Sciatic nerve (tissue), 2 donors: Measurements from ENCODE around the gene ALX4. TPM values are rescaled to one million over a fixed set of nuclear protein-coding genes. Genes with fewer than 3 reads are reported as not detected.

Source experiments
- ATAC-seq: fragments of 200-7000 bp; cut with Tn5 transposase; one replicate; pipeline ENCODE4 v1.9.1; 2020; ENCODE audit warnings: mild to moderate bottlenecking, moderate library complexity
- DNase-seq: peaks from one replicate; pipeline ENCODE4 v3.0.0-alpha.2; 2020; ENCODE audit warnings: low spot score
- intact Hi-C: fragments of 100-400 bp; cut with DNase I; formaldehyde crosslinking; loops from one replicate; pipeline ENCODE4 v1.14.2; 2022
- total RNA-seq: library from RNA; stranded (reverse); fragmentation: NEBNext Ultra II Directional; extraction: Animal tissue kit (Norgen Biotek cat#: 25700); gene quantifications from one replicate; pipeline ENCODE4 v1.2.1, GENCODE V29; 2021
- donor health status: DM: no; HTN: no; CAD: no.
- donor health status: DM: no; HTN: no; CAD: no.

Gene ALX4
- total RNA-seq, 1 donor from 2014 or later = 1.1 TPM

DNA sequence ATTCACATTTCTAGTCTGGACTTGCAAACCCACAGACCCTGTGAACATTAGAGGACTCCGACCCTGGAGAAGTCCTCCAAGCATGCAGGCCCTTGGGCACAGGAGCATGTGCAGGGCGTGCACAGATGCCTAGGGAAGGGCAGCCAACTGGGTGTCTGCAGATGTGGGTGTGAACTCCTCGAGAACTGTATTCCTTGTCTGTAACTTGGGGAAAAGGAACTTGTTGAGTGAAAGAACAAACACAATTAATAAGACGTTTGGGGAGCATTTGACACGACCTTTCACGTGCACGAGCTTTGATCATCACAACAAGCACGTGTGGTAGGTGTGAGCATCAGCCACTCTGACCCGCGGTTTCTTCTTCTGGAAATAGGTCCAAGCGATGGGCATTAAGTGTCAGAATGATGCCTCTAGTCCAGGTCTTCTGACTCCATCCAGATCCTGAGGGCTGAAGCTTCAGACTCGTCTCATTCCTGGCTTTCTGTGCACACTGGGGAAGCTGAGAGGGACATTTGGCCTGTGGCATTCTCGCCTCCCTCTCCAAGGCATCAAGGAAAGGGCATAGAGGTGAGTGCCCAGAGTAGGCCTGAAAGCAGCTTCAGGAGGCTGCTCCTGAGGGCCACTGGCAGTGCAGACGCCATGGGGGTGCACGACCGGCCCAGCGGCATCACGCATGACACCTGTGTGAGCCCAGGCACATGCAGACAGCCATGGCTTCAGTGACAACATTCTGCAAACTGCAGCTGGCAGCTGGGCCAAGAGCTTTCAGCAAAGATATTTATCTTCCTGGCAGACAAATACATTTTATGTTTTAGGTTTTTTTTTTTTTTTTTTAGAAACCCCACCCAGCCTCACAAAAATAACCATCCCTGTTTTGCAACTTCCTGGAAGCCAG, 32.5 kb downstream of the ALX4 start:
- DNase-seq = peak; percentile 28
- intact Hi-C loops = no loop called here
- no peak for ATAC-seq

DNA sequence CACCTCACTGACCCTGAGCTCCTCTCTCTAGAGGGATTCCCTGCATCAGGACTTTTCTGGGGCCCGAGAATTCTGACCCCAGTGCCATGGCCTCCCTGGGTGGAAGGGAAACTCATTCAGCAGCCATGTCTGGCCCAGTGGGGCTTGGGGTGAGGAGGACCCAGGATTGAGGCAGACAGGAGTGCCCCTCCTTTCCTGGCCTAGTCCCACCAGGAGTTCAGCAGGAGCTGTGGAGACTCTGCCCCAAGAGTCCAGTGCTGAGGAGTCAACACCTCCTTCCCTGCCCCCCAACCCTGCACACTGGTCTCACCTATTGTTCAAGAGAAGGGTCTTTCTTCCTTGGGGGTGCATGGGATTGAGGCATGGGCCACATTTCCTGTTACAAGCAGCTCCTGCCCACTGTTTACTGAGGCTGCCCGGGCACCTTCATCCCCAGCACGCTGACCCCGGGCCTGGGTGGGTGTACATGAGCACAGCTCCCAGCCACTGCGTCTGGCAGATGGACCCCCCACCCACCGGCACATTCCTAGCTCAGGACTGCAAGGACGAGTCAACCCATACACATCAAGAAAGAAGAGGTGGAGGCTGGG, 33.9 kb downstream of the ALX4 start:
- DNase-seq (peak; percentile 32), ATAC-seq (no peak)
- intact Hi-C loops = no loop called here

DNA sequence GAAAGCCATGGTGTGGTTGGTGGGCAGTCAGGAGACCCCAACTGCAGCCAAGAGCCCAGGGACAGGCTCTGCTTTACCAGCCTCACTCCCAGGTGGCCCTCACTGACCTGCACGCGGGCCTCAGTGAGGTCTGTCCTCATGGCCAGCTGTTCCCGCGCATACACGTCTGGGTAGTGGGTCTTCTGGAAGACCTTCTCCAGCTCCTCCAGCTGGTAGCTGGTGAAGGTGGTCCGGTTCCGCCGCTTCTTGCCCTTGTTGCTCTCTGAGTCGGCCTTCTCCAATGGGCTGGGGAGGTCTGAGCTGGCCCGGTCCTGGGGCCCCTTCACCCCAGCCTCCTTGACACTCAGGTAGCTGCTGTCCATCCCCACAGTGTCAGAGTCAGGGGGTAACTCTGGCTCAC, 34.7 kb downstream of the ALX4 start:
- ATAC-seq = no peak
- intact Hi-C loops = no loop called here

DNA sequence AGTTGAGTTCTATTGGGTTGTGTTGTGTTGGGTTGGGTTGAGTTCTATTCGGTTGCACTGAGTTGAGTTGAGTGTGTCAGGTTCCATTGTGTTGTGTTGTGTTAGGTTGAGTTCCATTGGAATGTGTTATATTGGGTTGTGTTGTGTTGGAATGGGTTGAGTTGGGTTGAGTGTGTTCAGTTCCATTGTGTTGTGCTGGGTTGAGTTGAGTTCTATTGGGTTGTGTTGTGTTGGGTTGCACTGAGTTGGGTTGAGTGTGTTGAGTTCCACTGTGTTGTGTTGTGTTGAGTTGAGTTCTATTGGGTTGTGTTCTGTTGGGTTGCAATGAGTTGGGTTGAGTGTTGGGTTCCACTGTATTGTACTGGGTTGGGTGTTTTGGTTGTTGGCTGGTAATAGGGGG, 35.5 kb downstream of the ALX4 start:
- intact Hi-C loops = no loop called here
- no peak for DNase-seq
- no peak for ATAC-seq

More for the DNA sequence above, 34.7 kb downstream of the ALX4 start:
- DNase-seq = peak; percentile 46

DNA sequence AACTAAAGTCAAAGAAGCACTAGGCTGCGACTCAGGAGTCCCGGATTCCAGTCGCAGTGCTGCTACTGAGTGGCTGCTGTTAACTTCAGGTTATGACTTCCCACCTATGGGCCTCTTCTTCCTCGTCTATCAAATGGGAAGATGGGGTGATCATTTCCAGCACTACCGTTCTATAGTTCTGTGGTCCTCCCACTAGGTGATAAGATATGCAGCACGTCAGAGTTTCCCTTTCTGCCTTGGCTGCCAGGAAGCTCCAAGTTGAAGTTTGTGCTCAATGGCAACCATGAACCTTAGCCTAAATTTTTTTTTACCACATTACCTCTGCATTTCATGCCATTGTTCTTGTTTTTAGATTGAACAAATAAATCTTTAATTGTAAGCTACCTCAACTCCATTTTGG, 38.7 kb downstream of the ALX4 start:
- ATAC-seq (no peak), DNase-seq (no peak)
- intact Hi-C loops = no loop called here

DNA sequence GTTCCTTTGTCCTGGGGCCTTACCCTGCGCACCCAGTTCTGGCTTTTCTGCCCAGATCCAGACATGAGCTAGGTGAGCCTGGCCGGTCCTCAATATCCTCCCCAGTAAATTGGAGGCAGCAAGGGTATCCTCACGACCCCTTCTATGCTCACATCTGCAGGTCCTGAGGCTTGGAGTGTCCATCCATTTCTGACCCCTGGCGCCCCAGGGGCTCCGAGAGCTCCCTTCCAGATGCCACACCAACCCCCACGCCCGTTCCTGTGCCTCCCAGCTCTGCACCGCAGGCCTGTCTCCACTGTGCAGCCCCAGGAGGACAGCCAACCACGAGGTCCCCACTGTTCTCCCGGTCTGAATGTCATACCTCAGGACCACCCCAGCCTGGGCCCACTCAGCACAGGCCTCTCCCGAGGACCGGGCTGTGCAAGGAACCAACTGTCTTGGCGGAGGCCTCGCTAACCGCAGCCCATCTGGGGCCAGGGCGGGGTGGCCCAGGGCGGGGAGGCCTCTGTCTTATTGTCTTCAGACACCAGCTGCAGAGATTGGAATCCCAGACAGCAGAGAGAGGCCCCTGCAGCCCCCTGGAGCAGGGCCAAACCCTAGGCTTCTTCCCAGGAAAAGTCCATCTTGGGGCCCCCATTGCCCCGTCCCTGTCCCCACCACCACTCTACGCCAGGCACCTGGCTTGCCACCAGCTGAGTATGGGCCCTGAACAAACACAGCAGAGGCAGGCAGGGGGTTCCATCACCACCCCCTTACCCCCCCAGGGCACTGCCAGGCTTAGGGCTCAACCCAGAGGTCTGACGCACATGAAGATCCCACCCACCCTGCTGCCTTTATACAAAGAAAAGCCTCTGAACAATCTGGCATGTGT, 39.3 kb downstream of the ALX4 start:
- ATAC-seq (peak; percentile 69), DNase-seq (peak; percentile 52)
- intact Hi-C loops = no loop called here

DNA sequence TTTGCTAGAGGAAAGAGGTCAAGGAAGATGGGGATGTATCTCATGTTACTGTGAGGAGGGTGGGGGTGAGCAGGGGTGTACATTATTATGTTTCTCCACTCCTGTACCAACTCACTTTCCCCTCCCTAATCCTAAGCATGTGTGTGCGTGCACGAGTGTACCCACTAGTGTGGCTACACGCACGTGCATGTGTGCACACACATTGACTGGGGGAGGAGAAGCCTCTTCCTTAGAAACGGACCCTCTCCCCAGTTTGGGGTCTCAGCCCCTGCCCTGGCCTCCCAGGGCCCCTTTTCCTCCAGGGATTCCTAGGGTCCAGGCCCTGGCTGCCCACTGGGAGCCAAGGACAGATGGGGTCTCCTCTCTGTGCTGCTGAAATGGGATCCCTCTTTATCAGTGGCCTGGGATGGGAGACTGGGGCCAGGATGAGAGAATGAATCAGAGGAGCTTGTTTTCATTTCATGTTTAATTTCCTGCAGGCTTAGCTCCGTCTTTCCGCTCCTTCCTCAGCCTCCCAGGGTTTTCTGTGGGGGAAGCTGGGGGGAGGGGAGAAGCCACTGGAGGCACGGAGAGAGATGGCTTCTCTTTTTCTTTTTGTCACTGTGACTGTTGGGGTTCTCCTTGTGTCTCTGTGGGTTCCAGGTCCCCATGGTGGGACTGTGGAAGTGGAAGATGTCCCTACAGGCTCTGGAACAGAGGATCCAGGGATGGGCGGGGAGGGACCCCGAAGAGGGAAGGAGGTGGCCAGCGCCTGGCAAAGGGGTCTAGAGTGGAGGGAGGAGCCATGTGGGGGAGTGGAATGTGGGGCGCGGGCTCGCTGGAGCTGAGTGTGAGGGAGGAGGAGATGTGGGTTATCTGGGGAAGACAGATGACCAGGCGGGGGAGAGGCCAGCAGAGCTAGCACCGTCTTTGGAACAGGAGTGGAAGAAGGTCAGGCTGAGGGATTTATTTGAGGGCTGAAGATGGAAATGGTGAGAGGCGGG, 40.3 kb downstream of the ALX4 start:
- ATAC-seq = peak; percentile 48
- DNase-seq = peak; percentile 54
- intact Hi-C loops = no loop called here

DNA sequence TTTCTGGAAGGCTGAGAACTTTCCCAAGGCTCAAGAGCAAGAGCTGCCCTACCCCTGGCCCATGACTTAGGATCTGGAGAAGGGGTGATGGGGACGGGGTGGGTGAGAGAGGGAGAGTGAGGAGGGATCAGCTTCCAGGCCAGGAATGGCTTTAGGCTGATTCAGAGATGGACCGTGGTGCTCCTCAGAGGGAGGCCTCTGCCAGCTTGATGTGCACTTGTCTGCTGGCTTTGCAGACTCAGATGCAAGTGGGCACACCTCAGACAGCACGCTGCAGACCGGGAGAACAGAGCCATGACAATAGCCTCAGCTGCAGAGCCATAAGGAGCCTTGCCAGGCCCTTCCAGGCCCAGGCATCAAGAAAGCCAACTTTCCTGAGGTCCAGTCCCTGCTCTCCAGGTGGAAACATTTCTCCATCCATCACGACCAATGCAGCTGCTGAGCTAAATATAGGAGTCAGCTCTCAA, 41.3 kb downstream of the ALX4 start:
- intact Hi-C loops = no loop called here

DNA sequence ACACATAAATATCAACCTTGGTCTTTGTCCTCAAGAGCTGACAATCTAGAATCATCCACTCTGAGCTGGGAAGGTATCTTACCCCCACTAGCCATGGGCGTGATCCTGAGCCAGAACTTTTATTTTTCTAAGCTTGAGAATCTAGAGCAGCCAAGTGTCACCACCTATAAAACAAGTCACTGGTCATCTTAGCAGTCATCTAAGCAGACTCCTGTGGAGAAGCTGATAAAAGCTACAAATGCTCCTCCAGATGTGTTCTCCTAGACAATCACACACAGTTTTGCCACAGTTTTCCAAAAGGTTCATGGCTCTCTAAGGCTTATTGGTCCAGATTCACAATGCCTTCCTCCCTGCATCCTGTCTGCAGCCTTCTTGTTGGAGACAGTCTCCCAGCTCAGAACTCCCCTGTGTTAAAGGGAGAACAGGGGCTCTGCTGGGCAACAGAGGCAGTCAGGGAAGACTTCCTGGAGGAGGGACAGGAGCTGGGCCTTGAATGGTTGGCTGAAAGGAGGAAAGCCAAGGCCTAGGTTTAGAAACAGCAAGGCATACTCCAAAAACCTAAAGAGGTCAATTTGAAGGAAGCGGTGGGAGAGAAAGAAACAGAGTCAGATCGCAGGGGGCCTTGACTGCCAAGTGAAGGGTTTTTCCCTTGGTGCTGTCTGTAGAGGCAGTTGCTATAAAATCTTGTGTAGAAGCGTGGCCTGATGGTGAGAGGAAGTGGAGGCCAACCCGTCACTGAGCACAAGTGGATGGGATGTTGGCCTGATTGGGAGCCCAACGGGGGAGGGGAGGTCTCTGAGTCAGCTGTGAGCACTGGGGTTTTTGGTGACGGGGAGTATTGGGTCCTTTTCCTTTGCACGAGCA, 42.0 kb downstream of the ALX4 start:
- DNase-seq (peak; percentile 56), ATAC-seq (no peak)
- intact Hi-C loops = no loop called here

More for the DNA sequence above, 41.3 kb downstream of the ALX4 start:
- DNase-seq = no peak
- no peak for ATAC-seq

DNA sequence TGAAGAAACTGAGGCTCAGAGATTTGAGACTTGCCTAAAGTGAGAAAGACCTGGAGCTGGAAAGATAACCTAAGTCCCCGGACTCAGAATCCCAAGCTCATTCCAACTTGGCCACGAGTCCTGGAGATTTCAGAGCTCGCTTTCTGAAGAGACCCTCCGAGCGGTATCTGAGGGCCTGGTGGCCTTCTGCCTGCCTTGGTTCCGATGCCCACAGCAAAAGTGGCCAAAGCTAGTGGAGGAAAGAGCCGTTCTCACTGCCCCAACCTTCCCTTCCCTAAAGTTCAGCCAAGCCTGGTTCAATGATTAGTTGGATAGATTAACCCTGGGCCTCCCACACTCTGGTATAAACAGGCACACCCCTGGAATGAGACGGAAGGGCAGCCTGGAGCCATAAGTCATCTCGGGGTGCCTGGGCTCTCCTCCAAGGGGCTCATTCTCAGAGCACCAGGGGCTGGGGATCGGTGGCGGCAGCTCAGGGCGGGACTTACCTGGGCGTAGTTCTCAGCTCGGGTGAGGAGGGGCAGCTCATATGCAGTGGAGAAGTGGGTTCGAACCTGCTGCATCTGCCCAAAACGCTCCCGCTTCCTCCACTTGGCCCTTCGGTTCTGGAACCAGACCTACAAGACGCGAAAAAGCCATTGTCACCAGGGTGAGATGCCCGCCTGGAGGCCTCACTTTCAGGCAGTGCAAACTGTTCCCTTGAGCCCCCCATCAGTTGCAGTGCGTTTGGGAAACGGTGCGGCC, 42.8 kb downstream of the ALX4 start:
- DNase-seq = peak; percentile 50
- intact Hi-C loops = no loop called here
- no peak for ATAC-seq

DNA sequence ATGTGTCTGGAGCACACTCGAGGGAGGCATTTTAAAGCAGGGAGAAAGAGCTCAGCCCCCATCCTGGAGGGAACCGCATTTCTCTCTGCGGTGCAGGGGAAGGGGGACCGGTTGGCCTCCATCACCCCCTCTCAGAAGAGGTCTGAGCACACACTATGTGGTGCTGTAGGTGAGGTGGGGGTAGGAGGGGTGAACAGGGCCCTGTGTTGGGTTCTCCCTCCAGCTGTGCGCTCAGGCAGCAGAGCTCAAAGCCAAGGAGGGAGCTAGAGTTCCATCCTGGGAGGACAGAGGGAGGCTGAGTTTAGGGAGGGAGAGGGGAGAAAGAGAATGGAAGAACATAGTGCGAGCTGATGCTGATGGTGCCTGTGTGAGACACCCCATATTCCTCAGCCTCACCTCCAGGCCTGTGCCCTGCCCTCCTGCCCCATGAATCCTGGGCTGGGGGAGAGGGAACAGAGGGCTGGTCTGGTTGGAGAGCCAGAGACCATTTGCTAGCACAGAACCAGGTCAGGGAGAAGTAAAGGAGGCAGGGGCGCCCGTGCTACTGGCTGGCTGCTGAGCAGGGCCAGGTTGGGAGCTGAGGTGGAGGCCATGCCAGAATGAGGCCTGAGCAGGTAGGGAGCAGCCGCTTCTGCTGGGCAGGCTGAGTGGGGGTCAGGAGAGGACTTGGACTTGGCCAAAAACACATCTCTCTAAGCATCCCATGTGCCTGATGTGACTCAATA, 43.7 kb downstream of the ALX4 start:
- ATAC-seq (no peak), DNase-seq (peak; percentile 21)
- intact Hi-C loops = no loop called here

DNA sequence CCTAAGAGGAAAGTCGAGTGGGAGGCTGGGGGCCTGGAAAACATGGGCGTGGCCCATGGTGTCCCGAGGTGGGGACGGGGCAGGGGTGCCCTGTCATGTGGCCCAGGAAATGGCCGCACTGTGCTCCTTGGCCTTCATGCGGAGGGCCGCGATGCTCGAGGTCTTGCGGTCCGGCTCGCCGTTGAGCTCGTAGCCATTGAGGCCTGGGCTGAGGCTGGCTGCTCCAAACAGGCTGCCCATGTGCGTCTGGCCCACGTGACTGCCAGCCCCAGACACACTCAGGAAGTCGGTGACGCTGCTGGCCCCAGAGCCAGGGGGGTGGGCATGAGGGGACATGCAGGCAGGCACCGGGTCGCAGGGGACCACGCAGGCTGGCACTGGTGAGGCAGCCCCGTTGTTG, 45.2 kb downstream of the ALX4 start:
- intact Hi-C loops = no loop called here
- DNase-seq (no peak), ATAC-seq (no peak)

DNA sequence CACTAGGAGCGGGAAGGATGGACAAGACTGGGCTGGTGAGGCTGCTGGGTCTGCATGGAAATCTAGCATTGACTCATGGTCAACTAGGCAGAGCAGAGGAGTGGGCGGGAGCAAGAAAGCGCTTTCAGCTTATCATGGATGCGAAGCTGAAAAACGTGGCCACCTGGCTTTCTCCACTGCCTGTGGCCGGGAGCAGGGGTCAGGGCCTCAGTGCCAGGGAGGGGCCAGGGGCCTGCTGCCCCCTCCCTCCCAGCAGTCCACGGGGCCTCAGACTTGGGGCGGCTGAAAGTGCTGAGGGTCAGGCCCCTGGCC, 45.5 kb downstream of the ALX4 start:
- ATAC-seq (no peak), DNase-seq (no peak)
- intact Hi-C loops = no loop called here

DNA sequence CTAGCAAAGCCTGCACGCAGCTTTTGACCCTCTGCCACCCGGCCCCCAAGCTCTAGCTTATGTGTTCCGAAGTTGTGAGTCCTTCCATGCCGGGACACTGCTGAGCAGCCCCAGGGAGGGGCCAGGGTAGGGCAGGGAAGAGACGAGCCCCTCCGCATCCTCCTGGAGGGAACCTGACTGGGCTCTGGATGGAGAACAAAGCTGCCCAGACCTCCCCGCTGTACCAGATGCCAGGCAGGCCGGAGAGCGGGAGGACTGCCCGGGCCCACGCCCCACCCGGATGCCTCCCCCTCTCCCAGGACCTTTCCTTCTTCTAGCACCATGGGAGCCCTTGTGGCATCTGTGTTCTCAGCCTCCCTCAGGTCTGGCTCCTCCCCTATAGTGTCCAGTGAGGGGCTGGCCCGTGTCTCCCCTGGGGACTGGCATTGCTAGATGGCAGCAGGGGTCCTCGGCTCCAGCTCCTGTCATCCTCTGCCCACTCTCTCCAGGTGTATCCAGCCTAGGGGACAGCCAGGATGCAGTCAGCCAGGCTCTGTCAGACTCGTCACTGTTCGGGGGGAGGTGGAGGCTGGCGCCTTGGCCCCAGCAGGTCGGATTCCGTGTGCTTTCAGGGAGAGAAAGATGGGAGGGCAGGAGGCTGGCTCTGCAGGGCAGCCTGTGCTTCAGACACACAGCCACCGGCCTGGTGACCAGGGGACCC, 46.1 kb downstream of the ALX4 start:
- intact Hi-C loops = no loop called here
- ATAC-seq (no peak), DNase-seq (no peak)

DNA sequence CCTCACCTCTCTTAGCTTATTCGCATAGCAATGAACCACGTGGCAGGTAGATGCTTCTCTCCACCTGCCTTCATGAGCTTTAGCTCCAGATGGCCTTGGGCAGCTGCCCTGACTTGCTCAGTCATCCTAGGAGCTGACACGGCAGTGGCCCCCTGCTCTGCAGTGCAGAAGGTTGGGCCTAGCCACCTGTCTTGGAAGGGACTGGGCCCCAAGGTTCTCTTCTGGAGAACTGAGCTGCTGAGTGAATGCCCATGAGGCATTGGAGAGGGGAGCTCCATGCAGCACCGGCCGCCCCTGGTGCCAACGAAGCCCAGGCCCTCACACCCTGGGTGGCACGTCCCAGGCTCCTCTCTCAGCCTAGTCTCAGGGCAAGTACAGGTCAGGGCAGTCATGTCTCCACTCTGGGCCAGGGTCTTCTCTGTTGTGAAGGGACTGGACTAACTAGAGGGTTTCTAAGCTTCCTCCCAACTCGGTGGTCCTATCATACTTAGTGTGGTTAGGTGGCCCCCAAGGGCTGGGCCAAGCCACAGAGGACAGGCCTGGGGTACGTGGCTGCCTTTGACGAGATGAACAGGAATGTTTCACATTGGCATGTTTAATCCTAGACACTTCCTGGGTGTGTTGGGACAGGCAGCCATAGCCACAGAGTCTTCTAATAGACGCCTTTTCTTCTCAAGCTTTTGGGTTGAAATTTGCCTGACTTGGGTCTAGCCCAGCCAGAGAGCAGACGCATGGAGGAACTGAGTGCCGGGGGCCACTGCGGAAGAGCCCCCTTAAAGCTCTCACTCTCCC, 47.9 kb downstream of the ALX4 start:
- intact Hi-C loops = no loop called here
- DNase-seq = no peak
- no peak for ATAC-seq
